ENCODE data around the gene AKR1A1. TPM values are rescaled to one million over a fixed set of nuclear protein-coding genes. Genes with fewer than 3 reads are reported as not detected.
A peak's percentile ranks its signal among the peaks of the same experiment; 100 is the strongest.
"Not testable (repeated sequence)": the region's sequence is repeated elsewhere in the genome, so short reads cannot be mapped to it uniquely, and the experiment has no call there.

AKR1A1 gene
- total RNA-seq, 1 donor from 2014 or later: 120 TPM

- peak; percentile 81 for DNase-seq (ENCODE audit: low spot score)
These were observed 19.4 kb downstream of the AKR1A1 start for GRCh38 chr1:45569962-45570581.

DNA sequence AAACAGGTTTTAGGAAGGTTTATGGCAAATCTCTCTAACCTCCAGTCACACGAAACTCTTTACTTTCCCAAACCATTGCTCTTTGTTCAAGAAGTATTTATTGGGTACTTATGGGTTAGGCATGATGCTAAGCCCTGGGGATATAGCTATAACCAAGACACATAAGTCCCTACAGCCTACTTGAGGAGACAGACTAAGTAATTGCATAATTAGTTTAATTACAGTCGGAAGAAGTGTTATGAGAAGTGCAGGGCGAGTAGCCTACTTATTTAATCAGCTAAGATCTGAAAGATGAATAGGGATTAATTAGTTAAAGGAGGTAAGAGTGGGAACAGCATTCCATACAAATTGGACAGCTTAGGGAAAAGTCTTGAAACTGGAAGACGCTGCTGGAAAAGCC is 20.0 kb downstream of the AKR1A1 start:
- DNase-seq (ENCODE audit: low spot score): no peak

GRCh38 chr1:45573231-45573804 is 22.7 kb downstream of the AKR1A1 start:
- DNase-seq (ENCODE audit: low spot score): no peak

DNA sequence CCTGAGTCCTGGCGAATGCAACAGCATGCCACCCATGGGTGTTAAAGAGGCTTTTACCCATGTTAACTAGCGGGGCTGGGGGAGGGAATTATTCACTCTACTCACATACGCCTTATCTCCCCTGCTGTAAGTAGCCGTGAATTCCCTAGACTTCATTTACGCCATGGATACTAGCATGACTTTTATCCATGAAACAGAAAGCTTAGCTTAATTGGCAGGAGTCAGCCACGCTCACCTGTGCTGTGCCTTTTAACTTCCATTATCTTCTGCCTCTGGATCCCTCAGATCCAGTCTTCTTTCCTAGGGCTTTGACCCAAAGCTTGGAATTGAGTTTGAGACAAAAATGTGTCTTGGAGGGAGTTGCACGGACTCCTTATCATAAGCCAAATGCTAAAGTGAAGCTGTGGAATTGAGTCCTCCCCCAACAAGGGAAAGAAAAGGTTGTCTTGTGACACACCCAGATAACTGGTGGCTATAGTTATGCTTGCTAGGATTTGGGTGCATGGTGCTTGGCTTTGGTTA is 23.5 kb downstream of the AKR1A1 start:
- no peak for DNase-seq (ENCODE audit: low spot score)

DNA sequence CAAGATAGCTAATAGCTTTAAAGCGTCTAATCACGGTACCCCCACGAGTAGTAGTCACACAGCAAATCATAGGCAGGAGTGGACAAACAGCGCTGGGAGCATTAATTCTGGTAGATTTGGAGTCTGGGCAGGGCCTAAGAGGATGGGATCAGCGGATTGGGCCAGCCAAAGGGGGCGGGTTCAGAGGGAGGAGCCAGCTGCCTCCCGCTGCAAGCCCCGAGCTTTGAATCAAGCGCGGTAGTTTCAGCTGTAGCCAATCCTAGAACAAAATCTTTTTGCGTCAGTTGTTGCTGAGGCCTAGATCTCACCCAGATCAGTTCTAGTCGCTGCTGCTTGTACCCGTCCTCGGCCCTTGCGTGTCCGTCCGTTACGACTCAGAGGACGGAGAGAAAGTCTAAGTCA is 32.6 kb downstream of the AKR1A1 start:
- DNase-seq (ENCODE audit: low spot score): peak; percentile 96

DNA sequence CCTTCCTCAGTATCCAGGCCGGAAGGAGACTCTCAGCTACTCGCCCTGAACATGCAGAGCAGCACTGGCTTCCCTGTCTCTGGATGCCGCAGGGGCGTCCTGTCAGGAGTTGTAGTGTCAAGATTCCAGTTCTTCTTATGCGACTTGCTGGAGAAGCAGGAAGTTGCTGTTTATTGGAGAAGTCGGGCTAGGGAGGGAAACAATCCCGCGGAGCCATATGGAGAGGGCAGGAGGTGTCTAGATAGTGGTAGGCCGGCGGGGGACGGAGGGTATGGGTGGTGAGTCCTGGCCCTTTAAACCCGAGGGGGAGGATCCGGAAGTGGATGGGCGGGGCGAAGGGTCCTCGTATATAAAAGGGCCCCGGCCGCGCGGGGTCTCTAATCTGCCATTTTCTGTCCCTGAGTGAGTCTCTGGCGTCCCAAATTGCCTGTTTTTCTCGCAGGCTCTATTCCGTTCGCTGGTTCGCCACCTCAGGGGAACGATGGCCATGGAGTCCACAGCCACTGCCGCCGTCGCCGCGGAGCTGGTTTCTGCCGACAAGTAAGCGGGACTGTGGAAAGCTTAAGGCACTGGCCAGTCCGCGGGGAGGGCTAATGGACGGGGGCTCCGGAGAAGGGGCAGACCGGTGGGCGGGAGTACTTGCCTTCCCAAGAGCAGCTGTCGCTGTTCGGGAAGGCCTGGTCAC is 33.2 kb downstream of the AKR1A1 start, which contains the start of gene NASP:
Gene NASP, plus strand, starts transcription at position 376 of the 685 bp plus-strand sequence. Its CDS starts 106 bp downstream, at position 482.
- peak; percentile 93 for DNase-seq (ENCODE audit: low spot score)

GRCh38 chr1:45584351-45585109 is 33.9 kb downstream of the AKR1A1 start:
- DNase-seq (ENCODE audit: low spot score): peak; percentile 89

GRCh38 chr1:45585110-45585426 is 34.4 kb downstream of the AKR1A1 start:
- DNase-seq (ENCODE audit: low spot score): no peak

- DNase-seq (ENCODE audit: low spot score): no peak
These were observed 35.0 kb downstream of the AKR1A1 start for GRCh38 chr1:45585496-45586075.

- no peak for DNase-seq (ENCODE audit: low spot score)
These were observed 36.1 kb downstream of the AKR1A1 start for GRCh38 chr1:45586769-45587168.

DNA sequence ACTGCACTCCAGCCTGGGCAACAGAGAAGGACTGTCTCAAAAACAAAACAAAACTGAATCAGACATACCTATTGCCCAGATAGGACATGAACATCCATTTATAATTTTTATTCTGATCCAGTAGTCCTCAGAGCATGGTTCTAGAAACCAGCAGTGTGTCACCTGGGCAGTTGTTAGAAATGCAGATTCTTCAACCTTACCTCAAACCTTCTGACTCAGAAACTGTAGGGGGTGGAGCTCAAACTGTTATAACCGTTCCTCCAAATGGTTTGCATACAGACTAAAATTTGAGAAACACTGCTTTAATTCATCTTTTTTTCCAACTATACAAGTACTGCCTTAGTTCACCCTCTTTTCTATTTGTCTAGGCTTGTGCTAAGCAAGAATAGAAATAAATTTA is 39.2 kb downstream of the AKR1A1 start:
- no peak for DNase-seq (ENCODE audit: low spot score)

GRCh38 chr1:45594412-45594811 is 43.8 kb downstream of the AKR1A1 start:
- DNase-seq (ENCODE audit: low spot score): no peak

GRCh38 chr1:45596765-45597164 is 46.1 kb downstream of the AKR1A1 start:
- not testable (repeated sequence) for DNase-seq (ENCODE audit: low spot score)

GRCh38 chr1:45604239-45604638 is 53.6 kb downstream of the AKR1A1 start:
- no peak for DNase-seq (ENCODE audit: low spot score)

DNA sequence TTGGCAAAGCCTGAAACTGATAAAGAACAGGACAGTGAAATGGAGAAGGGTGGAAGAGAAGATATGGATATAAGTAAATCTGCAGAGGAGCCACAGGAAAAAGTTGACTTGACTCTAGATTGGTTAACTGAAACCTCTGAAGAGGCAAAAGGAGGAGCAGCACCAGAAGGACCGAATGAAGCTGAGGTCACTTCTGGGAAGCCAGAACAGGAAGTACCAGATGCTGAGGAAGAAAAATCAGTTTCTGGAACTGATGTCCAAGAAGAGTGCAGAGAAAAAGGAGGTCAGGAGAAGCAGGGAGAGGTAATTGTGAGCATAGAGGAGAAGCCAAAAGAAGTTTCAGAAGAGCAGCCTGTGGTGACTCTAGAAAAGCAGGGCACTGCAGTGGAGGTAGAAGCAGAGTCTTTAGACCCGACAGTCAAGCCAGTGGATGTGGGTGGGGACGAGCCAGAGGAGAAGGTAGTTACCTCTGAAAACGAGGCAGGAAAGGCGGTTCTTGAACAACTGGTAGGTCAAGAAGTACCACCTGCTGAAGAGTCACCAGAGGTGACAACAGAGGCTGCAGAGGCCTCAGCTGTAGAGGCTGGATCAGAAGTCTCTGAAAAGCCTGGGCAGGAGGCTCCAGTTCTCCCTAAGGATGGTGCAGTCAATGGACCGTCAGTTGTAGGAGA is 56.9 kb downstream of the AKR1A1 start:
- no peak for DNase-seq (ENCODE audit: low spot score)

DNA sequence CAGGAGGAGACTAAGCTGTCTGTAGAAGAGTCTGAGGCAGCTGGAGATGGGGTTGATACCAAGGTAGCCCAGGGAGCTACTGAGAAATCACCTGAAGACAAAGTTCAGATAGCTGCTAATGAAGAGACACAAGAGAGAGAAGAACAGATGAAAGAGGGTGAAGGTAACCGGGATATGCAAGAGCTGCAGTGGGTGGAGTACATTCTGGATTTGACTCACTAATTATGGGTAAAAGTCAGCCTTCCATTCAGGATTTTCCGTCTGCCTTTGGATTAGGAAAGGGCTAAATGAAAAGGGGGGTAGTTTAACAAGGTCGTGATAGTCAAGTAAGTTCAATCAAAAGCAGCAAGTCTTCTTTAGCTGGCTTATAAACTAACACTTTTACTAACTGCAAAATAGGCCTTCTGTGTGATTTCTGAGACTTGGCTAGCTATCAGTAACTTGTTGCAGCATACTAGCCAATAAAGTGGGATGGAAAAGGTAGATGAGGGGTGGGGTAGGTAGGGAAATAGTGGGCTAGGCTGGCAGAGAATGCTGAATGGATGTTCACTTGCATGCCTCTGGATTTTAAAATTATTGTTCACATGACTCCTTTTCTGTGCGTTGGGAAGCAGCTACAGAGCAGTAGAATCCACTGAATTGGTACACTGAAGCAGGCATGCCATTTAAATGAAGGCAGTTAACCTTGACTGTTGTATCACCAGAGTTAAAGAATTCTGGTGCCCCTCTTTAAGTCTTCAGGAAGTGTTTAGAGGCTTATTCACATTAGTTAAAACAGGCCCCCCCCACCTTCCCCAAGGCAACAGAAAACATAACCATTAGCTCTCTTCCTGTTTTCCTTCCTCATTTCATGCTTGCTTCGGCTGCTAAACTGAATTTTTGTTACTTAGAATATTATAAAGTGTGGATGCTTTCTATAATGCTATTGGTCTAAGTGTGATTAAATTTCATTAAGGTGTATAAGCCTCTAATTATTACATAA is 57.8 kb downstream of the AKR1A1 start:
- no peak for DNase-seq (ENCODE audit: low spot score)

GRCh38 chr1:45610589-45611226 is 60.1 kb downstream of the AKR1A1 start:
- DNase-seq (ENCODE audit: low spot score): no peak

- no peak for DNase-seq (ENCODE audit: low spot score)
These were observed 62.4 kb downstream of the AKR1A1 start for GRCh38 chr1:45612941-45613579.

DNA sequence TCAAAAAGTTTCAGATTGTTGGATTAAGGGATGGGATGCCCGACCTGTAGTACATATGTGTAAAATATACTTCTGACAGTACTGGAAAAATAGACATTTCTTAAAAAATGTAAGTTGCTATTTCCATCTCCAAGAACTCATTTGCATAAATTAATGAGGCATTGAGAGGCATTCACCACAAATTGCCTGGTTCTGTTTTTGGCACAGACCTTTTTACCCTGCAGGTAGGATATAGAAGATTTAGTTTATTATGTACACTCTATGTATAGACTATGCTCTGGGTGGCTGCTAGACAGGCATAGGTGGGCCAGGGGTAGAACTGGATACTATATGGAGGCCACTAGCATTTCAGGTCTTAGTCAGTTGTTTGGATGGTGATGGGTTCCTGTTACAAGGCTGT is 65.3 kb downstream of the AKR1A1 start:
- no peak for DNase-seq (ENCODE audit: low spot score)
